Endothelial cell of umbilical vein (primary cell): ENCODE data around the gene ANK2. TPM values are rescaled to one million over a fixed set of nuclear protein-coding genes. Genes with fewer than 3 reads are reported as not detected.

Experiments
- BruUV-seq: library from RNA; stranded (reverse); fragments of 400-500 nt; replicated peaks from 2 replicates; lab custom pipeline; 2021; lab: Mats Ljungman, UMichigan
- CTCF ChIA-PET: fragments of 300-600, 350-600 bp; sonication (Branson Sonifier 250); formaldehyde crosslinking; loops from one replicate; lab custom pipeline; 2021; ENCODE audit warnings: antibody characterized with exemption, inconsistent platforms; lab: Charles Lee
- POLR2A ChIA-PET: fragments of 300-600, 350-600 bp; sonication (Branson Sonifier 250); formaldehyde crosslinking; loops from one replicate; lab custom pipeline; 2021; ENCODE audit warnings: antibody characterized with exemption, inconsistent platforms; lab: Charles Lee
- DNase-seq: peaks from one replicate; pipeline ENCODE4 v3.0.0-alpha.2; 2011; ENCODE audit warnings: low read depth, low spot score
- FAIRE-seq: peaks from 2 replicates; lab custom pipeline; 2011; peaks lifted over from hg19 to GRCh38; lab: Jason Lieb, UNC
- H2AFZ ChIP-seq: 2 replicates; pipeline ENCODE4 v1.6.0; 2012; ENCODE audit warnings: low read depth, low read length, control low read depth, inconsistent platforms
- H3K27ac ChIP-seq: 2 replicates; pipeline ENCODE4 v1.5.1; 2011; ENCODE audit warnings: low read depth, mild to moderate bottlenecking, control low read depth, low read length, moderate library complexity; ENCODE audit not compliant: insufficient read depth
- H3K27me3 ChIP-seq, 2 experiments: 2 replicates each; pipeline versions ENCODE4 v1.6.0 to v1.6.1; 2011; ENCODE audit warnings: low read length in 2 of 2, mixed read lengths in 1 of 2; ENCODE audit not compliant: control insufficient read depth in 2 of 2, insufficient read depth in 2 of 2
- H3K36me3 ChIP-seq, 2 experiments: 2 replicates in 1 of 2; 3 replicates in 1 of 2; pipeline ENCODE4 v1.5.1; 2011; ENCODE audit warnings: low read length in 2 of 2, mild to moderate bottlenecking in 1 of 2, moderate library complexity in 1 of 2; ENCODE audit not compliant: control insufficient read depth in 2 of 2, insufficient read depth in 2 of 2; ENCODE audit errors: extremely low read depth in 1 of 2
- H3K4me1 ChIP-seq: 3 replicates; pipeline ENCODE4 v1.5.1; 2011; ENCODE audit warnings: mild to moderate bottlenecking, low read length; ENCODE audit not compliant: control insufficient read depth, insufficient read depth; ENCODE audit errors: extremely low read depth
- H3K4me2 ChIP-seq: 2 replicates; pipeline ENCODE4 v1.6.1; 2011; ENCODE audit warnings: low read length, control low read depth, mixed read lengths; ENCODE audit not compliant: insufficient read depth
- H3K4me3 ChIP-seq, 3 experiments: fragments of 200-600 bp in 1 of 3; sonication (generic), shearing (Covaris generic) in 1 of 3; replicated peaks in 1 of 3; 2 replicates each; pipeline ENCODE4 v1.5.1; 2011 to 2016; ENCODE audit warnings: control low read depth in 3 of 3, low read length in 3 of 3, mild to moderate bottlenecking in 2 of 3, inconsistent platforms in 1 of 3, low read depth in 1 of 3, moderate library complexity in 1 of 3; ENCODE audit not compliant: insufficient read depth in 1 of 3
- H3K79me2 ChIP-seq: 2 replicates; pipeline ENCODE4 v1.6.0; 2012; ENCODE audit warnings: low read length, inconsistent platforms; ENCODE audit not compliant: control insufficient read depth, insufficient read depth
- H3K9ac ChIP-seq: replicated peaks from 2 replicates; pipeline ENCODE3; 2011; ENCODE audit warnings: low read length, control low read depth; ENCODE audit not compliant: insufficient read depth; ENCODE audit errors: extremely low read depth
- H3K9me1 ChIP-seq: replicated peaks from 3 replicates; pipeline ENCODE4 v1.6.0; 2011; ENCODE audit warnings: mild to moderate bottlenecking, low read length; ENCODE audit not compliant: control insufficient read depth, insufficient read depth; ENCODE audit errors: extremely low read depth
- H3K9me3 ChIP-seq: replicated peaks from 2 replicates; pipeline ENCODE4 v1.5.1; 2012; ENCODE audit warnings: low read length, inconsistent platforms; ENCODE audit not compliant: control insufficient read depth, insufficient read depth
- H4K20me1 ChIP-seq: replicated peaks from 2 replicates; pipeline ENCODE3; 2011; ENCODE audit warnings: mild to moderate bottlenecking, low read length; ENCODE audit not compliant: control insufficient read depth, insufficient read depth; ENCODE audit errors: extremely low read depth
- CTCF ChIP-seq, 2 donors: IDR thresholded peaks; 1 replicate in 1 of 2; 2 replicates in 1 of 2; pipeline ENCODE4 v1.5.1; 2011; ENCODE audit warnings: low read length in 2 of 2, mild to moderate bottlenecking in 2 of 2, moderate library complexity in 2 of 2, control low read depth in 1 of 2, inconsistent platforms in 1 of 2, low read depth in 1 of 2; ENCODE audit not compliant: insufficient read depth in 1 of 2; ENCODE audit errors: extremely low read depth in 1 of 2
- EZH2 ChIP-seq: IDR thresholded peaks from 2 replicates; pipeline ENCODE4 v1.6.1; 2012; ENCODE audit warnings: borderline replicate concordance, low read depth, mild to moderate bottlenecking, moderate library complexity, low read length, inconsistent platforms; ENCODE audit not compliant: severe bottlenecking
- FOS ChIP-seq: IDR thresholded peaks from 2 replicates; pipeline ENCODE4 v1.6.1; 2011; ENCODE audit warnings: mild to moderate bottlenecking, low read length, moderate library complexity, borderline replicate concordance; ENCODE audit not compliant: insufficient read depth
- GATA2 ChIP-seq: IDR thresholded peaks from 2 replicates; pipeline ENCODE4 v1.7.0; 2011; ENCODE audit warnings: low read depth, mild to moderate bottlenecking, moderate library complexity, mixed read lengths, low read length; ENCODE audit not compliant: insufficient read length, insufficient read depth
- JUN ChIP-seq: IDR thresholded peaks from 2 replicates; pipeline ENCODE4 v1.6.1; 2011; ENCODE audit warnings: borderline replicate concordance, low read depth; ENCODE audit not compliant: insufficient read length, insufficient read depth
- MYC ChIP-seq: IDR thresholded peaks from one replicate; pipeline ENCODE4 v1.6.1; 2011; ENCODE audit warnings: mild to moderate bottlenecking, low read depth, low read length
- POLR2A ChIP-seq: IDR thresholded peaks from 2 replicates; pipeline ENCODE4 v1.6.1; 2012; ENCODE audit warnings: low read depth, mild to moderate bottlenecking, control low read depth, low read length
- POLR2AphosphoS5 ChIP-seq: IDR thresholded peaks from 2 replicates; pipeline ENCODE4 v1.6.1; 2012; ENCODE audit warnings: low read depth, mild to moderate bottlenecking, control low read depth, low read length, moderate library complexity; ENCODE audit not compliant: insufficient read depth
- dilution Hi-C: fragments of 300-500 bp; cut with MboI; formaldehyde crosslinking; loops from one replicate; pipeline ENCODE4 v1.15.0; 2019; ENCODE audit warnings: low sequenced_read_pairs; ENCODE audit not compliant: extremely low pct_ligation_motif_present
- intact Hi-C: fragments of 100-400 bp; cut with micrococcal nuclease; formaldehyde crosslinking; loops from one replicate; pipeline ENCODE4 v1.10.0; 2022
- polyA plus RNA-seq, 4 experiments: library from polyadenylated mRNA; depleted of rRNA in 3 of 4; stranded (reverse) in 3 of 4; unstranded in 1 of 4; fragments of >200 nt; gene quantifications; 2 replicates each; pipeline versions ENCODE4 v1.2.1 to v1.2.3, GENCODE V29; 2011 to 2012; ENCODE audit warnings: missing spikeins in 1 of 4
- total RNA-seq: library from RNA; stranded (reverse); gene quantifications from 2 replicates; pipeline ENCODE4 v1.2.3, GENCODE V29; 2021
- TF ChIP-seq, protein P1 (sequence below): IDR thresholded peaks from 2 replicates; pipeline ENCODE4 v1.6.1; 2011; ENCODE audit not compliant: insufficient read depth, insufficient read length

ANK2 gene
- total and polyA plus RNA-seq, 2 donors (not counting 3 experiments of a cell fraction or from before 2014, with no cell fraction given) = not detected

- H4K20me1 ChIP-seq = no peaks in the 10 kb centered on the region
- no peaks in the 10 kb centered on the region for H3K4me1 ChIP-seq
- dilution Hi-C loops (no loop called here), intact Hi-C loops (loop anchor here (10.0 kb wide), 1 partner anchor 351 kb away; no protein-coding TSS in a partner anchor)
- POLR2A ChIA-PET = no interaction called here
- no peak for FAIRE-seq
- H3K79me2 ChIP-seq = no peaks in the 10 kb centered on the region
- no peaks in the 10 kb centered on the region for H3K36me3 ChIP-seq
- DNase-seq = no peak
- H3K9me3 ChIP-seq = no peaks in the 10 kb centered on the region
- no TSS peak for BruUV-seq
- H3K4me3 ChIP-seq = no peak overlapping the region
- no peak overlapping the region for H3K4me2 ChIP-seq
- TF ChIP-seq, protein P1, sequence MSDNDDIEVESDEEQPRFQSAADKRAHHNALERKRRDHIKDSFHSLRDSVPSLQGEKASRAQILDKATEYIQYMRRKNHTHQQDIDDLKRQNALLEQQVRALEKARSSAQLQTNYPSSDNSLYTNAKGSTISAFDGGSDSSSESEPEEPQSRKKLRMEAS = no peak
- TF ChIP-seq POLR2A (no peak), EZH2 (no peak), CTCF (IDR thresholded peaks at IDR 0.05; ENCODE audit: extremely low read depth in 1 of 2, insufficient read depth in 1 of 2, low read depth in 1 of 2, low read length in 2 of 2) (no peak), MYC (no peak), GATA2 (no peak), POLR2AphosphoS5 (no peak), JUN (no peak), FOS (no peak)
- no peak overlapping the region for H3K9ac ChIP-seq
- peaks cover 0 to 3% of the 10 kb centered on the region in 2 experiments for H3K27me3 ChIP-seq
- no peak overlapping the region for H2AFZ ChIP-seq
- H3K9me1 ChIP-seq = no peaks in the 10 kb centered on the region
- H3K27ac ChIP-seq = no peak overlapping the region
- CTCF ChIA-PET = interaction anchor here (1.1 to 1.7 kb wide), 3 partner anchors 9 to 1084 kb away, joined by 3 to 6 read pairs (median 4); no protein-coding TSS in a partner anchor
Measured at GRCh38 chr4:113293674-113294073, 244.2 kb downstream of the ANK2 start.
